C1 segment of cervical spinal cord (tissue), 14 donors: ENCODE measurements around the gene THPO.

Source experiments
- DNase-seq, 14 donors: peaks; one replicate each; lab custom pipeline; 2025; lab: John Stamatoyannopoulos, UW

Gene THPO

DNA sequence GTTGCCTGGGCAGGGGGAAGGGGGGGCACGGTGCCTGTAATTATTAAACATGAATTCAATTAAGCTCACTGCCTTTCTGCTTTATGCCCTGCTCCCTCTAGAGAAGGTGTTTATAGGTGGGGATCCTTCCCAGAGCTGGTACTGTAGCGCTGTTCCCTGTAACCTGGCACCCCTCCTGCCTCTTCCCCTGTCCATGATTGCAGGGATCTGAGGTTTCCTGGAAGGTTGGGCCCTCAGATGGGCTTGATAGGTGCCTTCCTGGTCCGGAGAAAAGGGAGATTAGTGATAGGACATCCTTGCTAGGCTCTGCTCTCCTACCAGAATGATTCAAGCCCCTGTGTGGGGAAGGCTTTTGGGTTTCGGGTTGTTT lies 42.7 kb downstream of the THPO start:
- DNase-seq, result peak in 1 of 14 donors; percentile 62

DNA sequence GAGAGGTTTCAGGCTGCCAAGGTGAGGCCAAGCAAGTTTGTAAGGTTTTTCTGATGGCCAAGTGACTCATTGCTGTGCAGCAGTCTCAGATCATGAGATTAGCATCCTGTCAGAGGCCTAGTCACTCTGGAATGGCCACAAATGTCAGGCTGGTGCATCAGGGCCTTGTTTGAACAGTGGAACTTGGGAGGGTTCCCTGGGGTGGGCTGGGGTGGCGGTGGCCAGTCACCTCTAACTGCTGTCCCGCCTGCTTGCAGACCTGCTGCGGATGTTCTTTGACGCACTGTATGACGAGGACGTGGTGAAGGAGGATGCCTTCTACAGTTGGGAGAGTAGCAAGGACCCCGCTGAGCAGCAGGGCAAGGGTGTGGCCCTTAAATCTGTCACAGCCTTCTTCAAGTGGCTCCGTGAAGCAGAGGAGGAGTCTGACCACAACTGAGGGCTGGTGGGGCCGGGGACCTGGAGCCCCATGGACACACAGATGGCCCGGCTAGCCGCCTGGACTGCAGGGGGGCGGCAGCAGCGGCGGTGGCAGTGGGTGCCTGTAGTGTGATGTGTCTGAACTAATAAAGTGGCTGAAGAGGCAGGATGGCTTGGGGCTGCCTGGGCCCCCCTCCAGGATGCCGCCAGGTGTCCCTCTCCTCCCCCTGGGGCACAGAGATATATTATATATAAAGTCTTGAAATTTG lies 43.4 kb downstream of the THPO start:
- peak in 1 of 14 donors; percentile 25 for DNase-seq

DNA sequence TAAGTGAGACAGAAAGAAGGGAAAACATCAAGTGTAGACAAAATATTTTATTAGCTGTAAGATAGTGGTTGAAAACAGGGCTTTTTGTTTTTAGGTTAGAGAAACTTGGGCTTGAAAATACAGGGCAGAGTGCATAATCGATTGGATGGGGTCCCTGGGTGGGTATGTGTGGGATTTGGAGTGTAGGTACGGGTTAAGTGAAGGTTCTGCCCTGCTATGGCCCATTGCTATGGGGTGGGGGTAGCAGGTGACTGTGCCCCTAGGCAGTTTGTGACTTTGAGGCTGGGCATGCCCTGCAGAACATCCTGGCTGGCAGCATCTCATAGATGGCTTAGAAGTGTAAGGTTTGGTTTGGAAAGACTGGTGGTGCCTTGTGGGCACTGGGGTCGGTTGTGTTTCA lies 44.3 kb downstream of the THPO start:
- DNase-seq, result no peak

DNA sequence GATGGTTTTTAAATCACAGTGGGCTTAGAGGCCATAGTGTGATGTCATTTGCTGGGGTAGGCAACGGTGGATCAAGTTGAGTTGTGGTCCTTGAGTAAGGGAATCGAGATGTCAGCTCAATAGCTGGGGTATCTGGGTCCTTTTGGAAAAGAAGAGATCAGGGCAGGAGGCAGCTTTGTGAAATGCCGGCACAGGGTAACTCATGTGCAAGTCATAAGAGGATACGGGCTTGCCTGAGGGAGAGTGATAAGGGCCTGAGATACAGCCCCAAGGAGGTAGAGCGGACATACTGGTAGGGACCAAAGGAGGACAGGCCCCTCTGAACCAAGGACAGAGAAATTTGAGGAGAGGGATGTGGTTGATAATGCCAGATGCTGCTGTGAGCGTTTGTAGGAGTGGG lies 44.8 kb downstream of the THPO start:
- DNase-seq, result no peak

DNA sequence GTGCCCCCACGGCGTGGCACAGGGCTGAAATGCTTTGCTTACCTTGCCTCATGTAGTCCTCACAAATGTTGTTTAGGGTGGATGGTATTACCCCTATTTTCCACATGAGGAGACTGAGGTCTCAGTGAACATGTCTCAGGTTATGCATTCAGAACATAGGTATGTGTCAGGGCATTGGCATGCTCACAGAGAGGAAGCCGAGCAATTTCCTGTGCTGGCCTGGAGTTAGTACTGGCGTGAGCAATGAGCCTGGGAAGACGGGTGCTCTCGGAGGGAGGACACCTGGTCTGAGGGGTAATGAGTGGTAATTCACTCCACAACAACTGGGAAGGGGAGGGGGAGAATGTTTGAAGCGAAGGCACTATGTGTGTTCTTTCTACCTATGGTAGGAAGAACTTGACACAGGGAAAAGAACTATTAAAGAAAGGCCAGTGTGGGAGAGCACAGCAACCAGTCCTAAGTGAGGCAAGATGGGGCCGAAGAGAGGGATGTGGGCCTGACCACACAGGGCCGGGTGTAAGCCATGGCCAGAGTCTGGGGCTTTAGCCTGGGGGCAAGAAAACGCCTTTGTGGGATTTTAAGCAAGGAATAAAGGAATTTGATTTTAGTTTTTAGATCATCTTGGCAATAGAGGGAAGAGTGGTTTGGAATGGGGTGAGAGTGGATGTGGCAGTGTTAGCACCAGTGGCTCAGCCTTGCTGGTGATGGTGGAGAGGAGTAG lies 45.5 kb downstream of the THPO start:
- no peak for DNase-seq

DNA sequence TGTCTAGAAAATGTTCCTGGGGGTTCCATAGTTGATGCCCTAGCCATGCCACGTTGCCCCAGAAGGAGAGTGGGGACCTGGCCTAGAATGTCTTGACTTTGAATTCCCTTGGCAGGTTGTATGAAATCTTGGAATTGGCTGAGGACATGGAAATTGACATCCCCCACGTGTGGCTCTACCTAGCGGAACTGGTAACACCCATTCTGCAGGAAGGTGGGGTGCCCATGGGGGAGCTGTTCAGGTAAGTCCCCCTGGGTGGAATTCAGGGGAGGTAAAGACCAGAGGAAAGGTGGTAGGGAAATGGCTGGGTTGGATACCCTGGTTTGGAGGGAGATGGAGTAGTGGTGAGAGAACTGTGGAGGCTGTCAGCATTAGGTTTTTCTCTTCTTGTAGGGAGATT lies 49.5 kb downstream of the THPO start:
- no peak for DNase-seq

DNA sequence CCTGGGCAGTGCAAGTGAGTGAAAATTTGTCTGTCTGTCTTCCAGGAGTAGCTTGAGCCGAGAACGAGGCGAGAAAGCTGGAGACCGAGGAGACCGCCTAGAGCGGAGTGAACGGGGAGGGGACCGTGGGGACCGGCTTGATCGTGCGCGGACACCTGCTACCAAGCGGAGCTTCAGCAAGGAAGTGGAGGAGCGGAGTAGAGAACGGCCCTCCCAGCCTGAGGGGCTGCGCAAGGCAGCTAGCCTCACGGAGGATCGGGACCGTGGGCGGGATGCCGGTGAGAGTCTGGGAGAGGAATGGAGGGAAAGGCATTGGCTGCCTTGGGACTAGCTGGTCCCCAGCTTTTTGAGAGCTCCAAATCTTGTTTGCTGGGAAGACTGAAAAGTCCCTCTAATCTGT lies 50.8 kb downstream of the THPO start:
- no peak for DNase-seq

DNA sequence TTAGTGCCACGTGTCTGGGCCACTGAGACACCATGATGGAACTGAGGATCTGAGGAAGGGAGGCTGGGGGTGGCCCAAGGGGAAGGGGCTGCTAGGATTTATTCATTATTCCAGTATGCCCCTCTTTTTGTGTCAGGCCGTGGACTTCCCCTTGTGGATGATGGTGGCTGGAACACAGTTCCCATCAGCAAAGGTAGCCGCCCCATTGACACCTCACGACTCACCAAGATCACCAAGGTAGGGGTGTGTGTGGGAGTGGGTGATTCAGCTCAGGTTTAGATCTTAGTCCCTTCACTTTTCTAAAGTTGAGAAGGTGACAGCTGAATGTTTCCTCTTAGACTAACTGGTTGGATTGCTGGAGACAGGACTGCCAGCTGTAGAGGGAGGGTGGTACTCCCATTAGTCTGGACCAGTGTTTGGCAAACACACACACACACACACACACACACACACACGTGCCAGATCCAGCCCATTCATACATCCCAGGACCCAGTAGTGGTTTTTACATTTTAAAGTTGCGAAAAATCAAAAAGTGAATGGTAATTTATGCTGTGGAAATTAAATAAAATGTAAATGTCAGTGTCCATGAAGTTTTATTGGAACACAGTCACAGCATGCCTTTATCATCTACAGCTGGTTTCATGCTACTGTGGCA lies 52.2 kb downstream of the THPO start:
- DNase-seq, result no peak

DNA sequence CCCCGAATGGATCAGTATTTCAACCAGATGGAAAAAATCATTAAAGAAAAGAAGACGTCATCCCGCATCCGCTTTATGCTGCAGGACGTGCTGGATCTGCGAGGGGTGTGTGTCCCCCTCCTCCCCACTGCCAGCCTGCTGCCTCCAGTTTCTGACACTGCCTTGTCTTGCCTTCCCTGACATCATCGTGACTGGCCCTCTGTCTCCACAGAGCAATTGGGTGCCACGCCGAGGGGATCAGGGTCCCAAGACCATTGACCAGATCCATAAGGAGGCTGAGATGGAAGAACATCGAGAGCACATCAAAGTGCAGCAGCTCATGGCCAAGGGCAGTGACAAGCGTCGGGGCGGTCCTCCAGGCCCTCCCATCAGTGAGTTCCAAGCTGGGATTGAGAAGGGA lies 52.7 kb downstream of the THPO start:
- no peak for DNase-seq

DNA sequence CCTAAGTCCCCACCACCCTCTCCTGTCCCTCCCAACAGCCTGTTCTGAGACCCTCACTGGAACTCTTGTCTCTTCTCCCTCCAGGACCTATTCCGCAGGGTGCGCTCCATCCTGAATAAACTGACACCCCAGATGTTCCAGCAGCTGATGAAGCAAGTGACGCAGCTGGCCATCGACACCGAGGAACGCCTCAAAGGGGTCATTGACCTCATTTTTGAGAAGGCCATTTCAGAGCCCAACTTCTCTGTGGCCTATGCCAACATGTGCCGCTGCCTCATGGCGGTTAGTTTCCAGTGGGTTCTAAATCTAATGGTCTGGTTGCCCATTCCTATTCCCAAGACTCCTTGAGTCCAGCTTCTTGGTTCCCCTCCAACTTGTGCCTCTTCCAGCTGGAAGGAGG lies 54.3 kb downstream of the THPO start:
- DNase-seq, result no peak

DNA sequence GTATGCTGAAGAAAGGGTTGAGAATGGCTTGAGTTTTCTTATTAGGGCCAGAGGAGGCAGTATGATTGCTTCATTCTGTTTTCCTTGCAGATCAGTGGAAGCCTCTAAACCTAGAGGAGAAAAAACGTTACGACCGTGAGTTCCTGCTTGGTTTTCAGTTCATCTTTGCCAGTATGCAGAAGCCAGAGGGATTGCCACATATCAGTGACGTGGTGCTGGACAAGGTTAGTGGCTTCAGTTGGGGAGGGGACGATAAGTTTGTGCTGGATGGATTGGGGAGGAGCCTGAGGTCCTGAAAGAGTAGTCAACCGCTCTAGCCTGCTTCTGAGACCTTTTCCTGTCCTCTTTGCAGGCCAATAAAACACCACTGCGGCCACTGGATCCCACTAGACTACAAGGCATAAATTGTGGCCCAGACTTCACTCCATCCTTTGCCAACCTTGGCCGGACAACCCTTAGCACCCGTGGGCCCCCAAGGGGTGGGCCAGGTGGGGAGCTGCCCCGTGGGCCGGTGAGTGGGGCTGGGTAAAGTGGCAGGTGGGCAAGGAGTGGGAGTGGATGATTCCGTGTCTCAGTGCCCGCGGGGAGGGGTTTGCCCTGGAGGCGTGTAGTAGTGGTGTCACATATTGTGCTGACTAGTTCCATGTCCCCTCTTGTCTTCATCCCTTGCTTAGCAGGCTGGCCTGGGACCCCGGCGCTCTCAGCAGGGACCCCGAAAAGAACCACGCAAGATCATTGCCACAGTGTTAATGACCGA lies 55.1 kb downstream of the THPO start:
- no peak for DNase-seq
